Thymus (tissue), 11 donors: Measurements from ENCODE around the gene MCMBP. TPM values are rescaled to one million over a fixed set of nuclear protein-coding genes. Genes with fewer than 3 reads are reported as not detected.
"Not testable (repeated sequence)": the region's sequence is repeated elsewhere in the genome, so short reads cannot be mapped to it uniquely, and the experiment has no call there.

Experiments used
- DNase-seq, 9 donors: peaks; one replicate each; pipeline ENCODE4 v3.0.0-alpha.2; 2013; ENCODE audit warnings: low spot score in 9 of 9, low read depth in 6 of 9, missing footprints in 1 of 9
- H3K27ac ChIP-seq, 2 donors: one replicate each; pipeline ENCODE4 v1.5.1; 2013; ENCODE audit warnings: control low read depth in 1 of 2, low read depth in 1 of 2, low read length in 1 of 2, mild to moderate bottlenecking in 1 of 2, moderate library complexity in 1 of 2
- H3K27me3 ChIP-seq, 2 donors: one replicate each; pipeline ENCODE4 v1.5.1; 2013; ENCODE audit warnings: low read length in 1 of 2; ENCODE audit not compliant: control insufficient read depth in 2 of 2, insufficient read depth in 1 of 2
- H3K36me3 ChIP-seq, 2 donors: one replicate each; pipeline ENCODE4 v1.5.1; 2013; ENCODE audit warnings: low read length in 1 of 2, mild to moderate bottlenecking in 1 of 2, moderate library complexity in 1 of 2; ENCODE audit not compliant: control insufficient read depth in 2 of 2, insufficient read depth in 2 of 2
- H3K4me1 ChIP-seq, 2 donors: one replicate each; pipeline ENCODE4 v1.5.1; 2013; ENCODE audit warnings: low read length in 2 of 2; ENCODE audit not compliant: control insufficient read depth in 2 of 2, insufficient read depth in 2 of 2
- H3K4me3 ChIP-seq, 2 donors: one replicate each; pipeline ENCODE4 v1.5.1; 2013; ENCODE audit warnings: low read length in 2 of 2, control low read depth in 1 of 2, mild to moderate bottlenecking in 1 of 2
- H3K9me3 ChIP-seq, 2 donors: one replicate each; pipeline ENCODE4 v1.5.1; 2013; ENCODE audit warnings: low read length in 1 of 2, mild to moderate bottlenecking in 1 of 2; ENCODE audit not compliant: control insufficient read depth in 2 of 2, insufficient read depth in 1 of 2
- WGBS: extraction: QIAGEN DNeasy Blood & Tissue Kit; methylation state at CpG from one replicate; pipeline ENCODE4 v1.1.7; 2013; 5-methylcytosine and 5-hydroxymethylcytosine counted together
- polyA plus RNA-seq: library from polyadenylated mRNA; stranded (reverse); fragments of 200-250 nt; gene quantifications from one replicate; pipeline ENCODE4 v1.2.3, GENCODE V29; 2013
- total RNA-seq: library from RNA; stranded (reverse); fragments of 120-200 nt; gene quantifications from one replicate; pipeline ENCODE4 v1.2.4, GENCODE V29; 2013
- donor health status: healthy.

Gene MCMBP
- total and polyA plus RNA-seq, 2 donors, result 30.3 to 53.2 TPM

DNA sequence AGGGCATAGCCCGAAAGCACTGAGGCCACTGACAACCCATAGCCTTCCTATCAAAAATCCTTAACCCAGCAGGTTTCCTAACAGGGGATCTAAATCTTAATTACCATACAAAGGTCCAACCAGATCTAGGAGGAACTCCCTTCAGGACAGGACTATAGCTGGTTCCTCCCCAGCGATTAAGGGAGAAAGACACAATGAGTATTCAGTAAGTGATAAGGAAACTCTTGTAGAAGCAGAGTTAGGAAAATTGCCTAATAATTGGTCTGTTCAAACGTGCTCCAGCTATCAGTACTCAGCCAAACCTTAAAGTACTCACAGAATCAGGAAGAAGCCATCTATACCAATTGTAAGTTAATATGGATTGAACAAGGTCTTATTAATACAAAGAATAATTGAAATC is 16.6 kb upstream of the MCMBP start:
- not testable (repeated sequence) for H3K4me3 ChIP-seq, H3K9me3 ChIP-seq, H3K27ac ChIP-seq, H3K27me3 ChIP-seq, H3K36me3 ChIP-seq, DNase-seq
- 80% methylated on average over 3 of the region's 3 CpGs for WGBS
- H3K4me1 ChIP-seq, result peaks cover 3 to 12% of the 10 kb centered on the region in 2 donors

DNA sequence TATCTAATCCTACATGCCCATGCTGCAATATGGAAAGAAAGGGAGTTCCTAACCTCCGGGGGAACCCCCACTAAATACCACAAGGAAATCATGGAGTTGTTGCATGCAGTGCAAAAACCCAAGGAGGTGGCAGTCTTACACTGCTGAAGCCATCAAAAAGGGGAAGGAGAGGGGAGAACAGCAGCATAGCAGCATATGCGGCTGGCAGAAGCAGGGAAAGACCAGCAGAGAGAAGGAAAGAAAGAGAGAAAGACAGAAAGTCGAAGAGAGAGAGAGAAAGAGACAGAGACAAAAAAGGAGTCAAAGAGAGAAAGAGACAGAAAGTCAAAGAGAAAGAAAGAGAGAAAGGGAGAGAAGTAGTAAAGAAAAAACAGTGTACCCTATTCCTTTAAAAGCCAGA is 16.1 kb upstream of the MCMBP start:
- H3K4me3 ChIP-seq, H3K27ac ChIP-seq, H3K27me3 ChIP-seq, H3K9me3 ChIP-seq, DNase-seq, H3K36me3 ChIP-seq: not testable (repeated sequence)
- peaks cover 3 to 12% of the 10 kb centered on the region in 2 donors for H3K4me1 ChIP-seq
- WGBS, result 24% methylated on average over 3 of the region's 3 CpGs

DNA sequence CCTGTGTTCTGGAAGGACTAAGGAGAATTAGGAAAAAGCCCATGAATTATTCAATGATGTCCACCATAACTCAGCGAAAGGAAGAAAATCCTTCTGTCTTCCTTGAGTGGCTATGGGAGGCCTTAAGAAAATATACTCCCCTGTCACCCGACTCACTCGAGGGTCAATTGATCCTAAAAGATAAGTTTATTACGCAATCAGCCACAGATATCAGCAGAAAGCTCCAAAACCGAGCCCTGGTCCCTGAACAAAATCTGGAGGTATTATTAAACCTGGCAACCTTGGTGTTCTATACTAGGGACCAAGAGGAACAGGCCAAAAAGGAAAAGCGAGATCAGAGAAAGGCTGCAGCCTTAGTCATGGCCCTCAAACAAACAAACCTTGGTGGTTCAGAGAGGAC is 13.4 kb upstream of the MCMBP start:
- DNase-seq, H3K4me3 ChIP-seq, H3K4me1 ChIP-seq, H3K9me3 ChIP-seq, H3K27ac ChIP-seq, H3K27me3 ChIP-seq, H3K36me3 ChIP-seq: not testable (repeated sequence)
- 97% methylated on average over 6 of the region's 6 CpGs for WGBS

DNA sequence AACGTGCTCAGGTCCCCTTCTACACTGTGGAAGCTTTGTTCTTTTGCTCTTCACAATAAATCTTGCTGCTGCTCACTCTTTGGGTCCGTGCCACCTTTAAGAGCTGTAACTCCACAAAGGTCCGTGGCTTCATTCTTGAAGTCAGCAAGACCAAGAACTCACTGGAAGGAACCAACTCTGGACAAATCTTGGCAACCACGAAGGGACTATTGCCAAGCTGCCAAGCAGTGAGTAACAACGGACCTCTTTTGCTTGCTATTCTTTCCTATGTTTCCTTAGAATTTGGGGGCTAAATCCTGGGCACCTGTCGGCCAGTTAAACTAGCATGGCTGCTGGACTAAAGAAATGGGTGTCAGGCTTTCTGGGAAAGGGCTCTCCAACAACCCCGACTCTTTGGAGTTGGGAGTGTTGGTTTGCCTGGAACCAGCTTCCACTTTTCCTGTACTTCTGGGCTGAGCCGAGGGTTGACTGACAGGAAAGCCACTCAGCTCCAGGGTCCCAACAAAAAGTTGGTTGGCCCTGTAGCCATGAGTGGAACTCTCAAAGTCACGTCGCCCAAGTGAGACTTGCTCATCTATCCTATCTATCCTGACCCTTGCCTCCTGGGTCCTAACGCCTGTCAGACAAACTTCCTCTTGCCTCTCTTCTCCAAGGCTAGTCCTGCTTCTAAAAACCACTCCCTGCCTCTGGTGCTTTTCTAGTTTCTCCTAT is 11.4 kb upstream of the MCMBP start:
- H3K4me1 ChIP-seq, H3K9me3 ChIP-seq, H3K27me3 ChIP-seq, H3K27ac ChIP-seq, DNase-seq, H3K36me3 ChIP-seq, H3K4me3 ChIP-seq: not testable (repeated sequence)
- 94% methylated on average over 11 of the region's 11 CpGs for WGBS

DNA sequence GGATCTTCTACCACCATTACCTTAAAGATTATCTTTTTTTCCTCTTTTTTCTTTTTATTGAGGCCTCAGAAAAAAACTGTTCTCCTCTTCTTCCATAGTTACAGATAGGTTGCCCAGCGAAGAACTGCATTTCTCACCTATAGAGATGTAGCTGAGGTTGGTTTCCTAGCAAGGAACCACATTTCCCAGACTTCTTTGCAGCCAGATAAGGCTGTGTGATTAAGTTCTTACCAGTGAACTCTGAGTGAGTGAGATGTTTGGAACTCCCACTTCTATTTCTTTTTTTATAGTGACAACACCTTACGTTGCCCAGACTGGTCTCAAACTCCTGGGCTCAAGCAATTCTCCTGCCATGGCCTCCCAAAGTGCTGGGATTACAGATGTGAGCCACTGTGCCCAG is 5.9 kb upstream of the MCMBP start:
- Histone ChIP-seq H3K27ac (no peak overlapping the region), H3K9me3 (no peaks in the 10 kb centered on the region), H3K4me1 (peaks cover 5 to 6% of the 10 kb centered on the region in 2 donors), H3K36me3 (no peaks in the 10 kb centered on the region), H3K4me3 (no peak overlapping the region), H3K27me3 (no peaks in the 10 kb centered on the region)
- 94% methylated on average over 2 of the region's 2 CpGs for WGBS
- DNase-seq, result no peak

DNA sequence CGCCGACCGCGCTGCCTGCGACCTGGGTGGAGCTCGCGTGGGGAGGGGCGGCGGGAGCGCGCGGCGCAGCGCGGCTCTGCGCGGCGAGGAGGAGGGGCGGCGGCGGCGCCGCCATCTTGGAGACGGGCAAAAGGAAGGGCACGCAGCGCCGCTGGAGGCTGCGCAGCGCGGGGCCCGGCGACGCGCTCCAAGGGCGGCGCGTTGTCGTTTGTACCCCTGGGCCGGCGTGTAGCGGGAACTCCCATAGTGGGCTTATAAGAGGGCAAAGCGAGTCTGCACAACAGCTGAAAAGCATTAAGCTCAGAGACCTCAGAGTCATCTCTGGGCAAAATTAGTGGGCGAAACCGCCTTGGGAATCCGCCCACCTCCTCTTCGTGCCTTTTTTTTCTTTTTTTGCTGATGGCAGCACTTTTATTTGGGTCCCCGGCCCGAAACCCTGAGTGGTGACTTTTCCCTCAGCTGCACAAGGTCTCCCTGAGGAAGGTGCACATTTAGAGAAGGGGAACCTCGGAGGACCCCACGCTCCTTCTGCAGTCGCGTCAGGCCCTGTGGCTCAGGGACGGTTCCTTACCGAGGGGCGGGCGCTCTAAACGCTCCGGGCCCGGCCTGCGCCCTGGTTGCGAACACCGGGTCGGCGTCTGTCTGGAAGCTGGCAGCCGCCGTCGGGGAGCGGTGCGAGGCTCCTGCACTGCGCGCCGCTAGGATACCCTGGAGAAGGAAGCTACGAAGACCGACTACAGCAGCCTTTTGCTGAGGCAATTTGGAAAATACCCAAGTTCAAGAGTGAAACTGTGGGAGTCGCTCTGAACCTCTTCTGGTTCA is 428 bp upstream of the MCMBP start:
- Histone ChIP-seq H3K36me3 (no peaks in the 10 kb centered on the region), H3K27ac (peak overlapping the region; percentile 92 to 97), H3K4me1 (peaks cover 16 to 18% of the 10 kb centered on the region in 2 donors), H3K27me3 (no peaks in the 10 kb centered on the region), H3K4me3 (peak overlapping the region; percentile 84 to 91), H3K9me3 (no peaks in the 10 kb centered on the region)
- DNase-seq, result peak; percentile 77 to 94 (median 87)
- WGBS, result under 1% methylated on average over 75 of the region's 75 CpGs

DNA sequence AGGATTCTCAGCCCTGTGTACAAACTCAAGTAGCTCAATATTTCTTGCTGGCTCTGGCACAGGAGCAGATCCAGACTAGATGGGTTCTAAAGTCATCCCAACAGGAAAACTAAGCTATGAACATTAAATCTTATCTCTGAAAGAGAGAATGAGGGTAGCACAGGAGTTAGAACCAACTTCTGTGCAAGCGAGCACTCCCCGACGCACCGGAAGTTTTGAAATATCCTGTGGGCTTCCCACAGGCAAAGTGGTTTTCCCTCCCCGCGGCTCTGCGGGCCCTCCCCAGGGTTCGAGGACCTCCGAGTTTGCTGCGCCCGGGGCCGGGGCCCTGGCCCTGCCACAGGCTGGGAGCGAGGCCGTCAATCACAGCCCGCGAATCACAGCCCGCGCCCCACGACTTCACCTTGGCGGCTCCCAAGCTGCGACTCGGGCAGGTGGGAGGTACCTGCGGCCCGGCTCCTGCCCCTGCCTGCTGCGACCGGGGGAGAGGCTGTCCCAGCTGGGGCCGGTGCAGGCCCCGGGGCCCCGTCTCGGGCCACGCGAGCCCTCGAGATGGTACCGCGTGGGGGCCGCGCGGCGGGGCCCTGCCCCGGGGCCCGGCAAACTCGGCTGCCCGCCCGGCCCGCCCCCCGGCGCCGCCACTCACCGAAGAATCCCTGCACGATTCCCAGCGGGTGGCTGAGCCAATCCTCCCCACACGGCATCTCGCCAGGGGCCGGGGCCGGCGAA is 598 bp downstream of the MCMBP start:
- peak in 6 of 9 donors; percentile 30 to 70 (median 36) for DNase-seq

DNA sequence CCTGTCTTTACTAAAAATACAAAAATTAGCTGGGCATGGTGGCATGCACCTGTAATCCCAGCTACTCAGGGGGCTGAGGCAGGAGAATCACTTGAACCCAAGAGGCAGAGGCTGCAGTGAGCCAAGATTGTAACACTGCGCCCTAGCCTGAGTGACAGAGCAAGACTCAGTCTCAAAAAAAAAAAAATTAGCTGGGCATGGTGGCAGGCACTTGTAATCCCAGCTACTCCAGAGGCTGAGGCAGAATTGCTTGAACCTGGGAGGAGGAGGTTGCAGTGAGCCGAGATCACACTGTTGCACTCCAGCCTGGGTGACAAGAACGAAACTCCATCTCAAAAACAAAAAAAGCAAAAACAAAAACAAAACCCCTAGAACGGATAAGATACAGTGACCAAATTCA is 3.2 kb downstream of the MCMBP start:
- not testable (repeated sequence) for H3K36me3 ChIP-seq, H3K9me3 ChIP-seq, H3K27ac ChIP-seq, H3K27me3 ChIP-seq, H3K4me3 ChIP-seq, DNase-seq
- 95% methylated on average over 4 of the region's 4 CpGs for WGBS
- H3K4me1 ChIP-seq, result peaks cover 16 to 18% of the 10 kb centered on the region in 2 donors

More for the DNA sequence above, 598 bp downstream of the MCMBP start:
- Histone ChIP-seq H3K9me3 (no peaks in the 10 kb centered on the region), H3K27ac (peak overlapping the region; percentile 72 to 92), H3K4me3 (peak overlapping the region; percentile 84 to 91), H3K27me3 (no peaks in the 10 kb centered on the region), H3K4me1 (peaks cover 16 to 18% of the 10 kb centered on the region in 2 donors), H3K36me3 (no peaks in the 10 kb centered on the region)
- under 1% methylated on average over 56 of the region's 56 CpGs for WGBS

DNA sequence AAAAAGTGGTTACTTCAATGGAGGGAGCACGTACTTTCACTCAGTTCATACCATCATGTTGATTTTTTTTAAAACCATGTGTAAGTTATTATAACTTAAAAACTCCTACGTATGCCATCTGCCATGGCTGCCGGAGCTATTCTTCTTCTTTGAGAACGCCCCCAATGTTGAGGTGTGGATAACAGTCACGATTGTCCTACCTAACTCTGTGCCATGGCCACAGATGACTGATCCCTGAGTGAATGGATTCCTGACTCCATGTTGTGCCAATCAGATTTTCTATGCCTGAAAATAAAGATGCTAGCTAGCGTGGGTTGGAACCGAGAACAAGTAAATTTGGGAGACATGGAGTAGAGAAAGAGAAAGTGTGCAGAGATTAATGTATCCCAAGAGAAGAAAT is 5.3 kb downstream of the MCMBP start:
- no peak for DNase-seq
- no peak overlapping the region for H3K4me3 ChIP-seq
- H3K27me3 ChIP-seq, result no peaks in the 10 kb centered on the region
- WGBS, result 96% methylated on average over 7 of the region's 7 CpGs
- H3K4me1 ChIP-seq, result peaks cover 8 to 10% of the 10 kb centered on the region in 2 donors
- H3K36me3 ChIP-seq, result peaks cover 3 to 6% of the 10 kb centered on the region in 2 donors
- no peak overlapping the region for H3K27ac ChIP-seq
- H3K9me3 ChIP-seq, result no peaks in the 10 kb centered on the region
